ENCODE measurements around the gene DPP8.
"Not testable (repeated sequence)": the region's sequence is repeated elsewhere in the genome, so short reads cannot be mapped to it uniquely, and the experiment has no call there.

DPP8 gene

DNA sequence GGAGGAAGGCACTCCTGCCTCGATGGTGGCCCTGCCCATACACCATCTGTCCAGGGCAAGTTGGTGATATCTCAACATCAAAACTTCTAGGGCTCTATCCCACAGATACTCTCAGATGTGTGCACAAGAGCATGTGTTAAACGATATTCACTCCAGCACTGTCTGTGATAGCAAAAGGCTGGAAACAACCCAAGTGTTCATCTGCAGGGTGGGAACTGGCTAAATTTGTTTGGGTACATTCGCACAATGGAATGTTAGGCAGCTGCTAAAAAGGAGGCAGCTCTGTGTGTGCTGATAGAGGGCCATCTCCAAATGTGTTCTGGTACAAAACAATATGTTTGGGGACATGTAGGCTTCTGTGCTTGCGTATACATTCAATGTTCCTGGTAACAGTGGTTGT is 114.5 kb downstream of the DPP8 start:
- no peak for DNase-seq

DNA sequence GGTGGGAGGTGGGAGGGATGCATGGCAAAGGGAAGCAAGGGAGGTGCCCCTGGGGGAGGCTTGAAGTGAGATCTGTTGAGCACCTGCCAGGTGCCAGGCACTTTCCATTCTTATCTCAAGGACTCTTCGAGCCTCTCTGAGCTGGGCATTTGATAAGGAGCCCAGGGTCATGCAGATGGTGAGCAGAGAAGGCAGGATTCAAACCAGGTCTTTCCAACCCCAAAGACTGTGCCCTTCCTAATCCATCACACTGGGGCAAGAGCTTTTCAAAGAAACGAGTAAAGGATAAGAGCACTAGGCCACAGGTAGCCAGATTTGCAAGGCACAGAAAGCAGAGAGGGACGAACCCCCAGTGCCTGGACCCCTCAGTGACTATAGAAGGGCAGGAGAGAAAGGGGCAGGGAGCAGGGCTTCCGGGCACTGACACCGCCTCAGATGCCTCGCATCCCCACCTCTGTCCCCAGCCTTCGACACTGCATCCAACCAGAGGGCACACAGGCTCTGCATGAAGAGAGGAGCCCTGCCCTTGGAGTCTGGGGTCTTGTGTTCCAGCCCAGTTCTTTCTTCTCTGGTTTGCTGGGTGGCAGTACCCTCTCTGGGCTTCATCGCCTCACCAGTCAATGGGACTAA is 115.8 kb downstream of the DPP8 start:
- no peak for DNase-seq

DNA sequence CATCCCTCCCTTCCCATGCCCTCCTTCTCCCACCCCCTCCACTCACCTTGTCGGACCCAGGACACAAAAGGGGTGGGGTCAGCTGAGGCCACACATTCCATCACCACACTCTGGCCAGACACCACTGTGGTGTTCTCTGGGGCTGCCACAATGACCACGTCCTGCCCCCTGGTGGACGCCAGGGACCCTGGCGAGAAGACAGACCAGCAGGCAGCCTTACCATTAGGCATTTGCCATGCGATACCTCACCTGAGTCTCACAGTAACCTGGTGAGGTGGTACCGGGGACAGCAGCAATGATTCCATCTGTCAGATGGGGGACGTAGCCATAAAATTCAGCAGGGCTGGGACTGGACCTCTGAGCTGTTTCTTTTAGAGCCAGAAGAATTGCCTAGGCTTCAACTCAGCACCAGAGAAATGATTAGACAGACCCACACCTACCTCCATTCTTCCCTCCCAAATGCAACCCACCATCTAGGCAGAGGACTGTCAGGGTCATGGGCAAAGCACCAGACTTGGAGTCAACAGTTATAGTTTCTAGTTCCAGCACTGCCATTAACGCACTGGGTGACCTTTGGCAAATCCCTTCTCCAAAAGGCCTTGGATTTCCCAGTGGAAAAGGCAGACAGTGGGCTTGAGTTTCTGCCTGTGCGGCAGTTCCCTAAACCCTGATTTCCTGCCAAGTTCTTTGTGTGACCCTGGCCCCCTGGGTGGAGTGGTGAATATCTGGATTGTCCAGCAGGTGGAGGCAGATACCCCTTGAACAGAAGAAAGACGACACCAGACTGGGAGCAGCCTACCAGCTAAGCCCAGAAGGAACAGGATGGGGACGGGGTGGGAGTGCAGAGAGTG is 116.5 kb downstream of the DPP8 start:
- DNase-seq: peak; percentile 95

DNA sequence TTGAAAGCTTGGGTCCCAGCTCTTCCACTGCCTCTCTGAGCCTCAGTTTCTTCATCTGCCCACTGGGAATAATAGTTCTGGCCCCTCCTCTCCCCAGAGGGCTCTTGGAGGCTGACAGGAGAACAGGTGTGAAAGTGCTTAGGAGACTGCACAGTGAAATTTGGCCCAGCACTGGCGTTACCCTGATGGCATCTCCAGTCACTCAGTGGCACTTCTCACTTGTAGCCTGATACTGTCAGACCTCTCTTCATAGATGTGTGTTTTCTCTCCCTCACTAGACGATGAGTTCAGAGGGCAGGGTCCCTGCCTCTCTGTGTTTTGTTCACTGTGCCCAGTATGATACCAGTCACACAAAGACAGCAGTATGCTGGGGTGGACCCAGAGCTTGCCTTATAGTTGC is 117.5 kb downstream of the DPP8 start:
- DNase-seq: no peak

DNA sequence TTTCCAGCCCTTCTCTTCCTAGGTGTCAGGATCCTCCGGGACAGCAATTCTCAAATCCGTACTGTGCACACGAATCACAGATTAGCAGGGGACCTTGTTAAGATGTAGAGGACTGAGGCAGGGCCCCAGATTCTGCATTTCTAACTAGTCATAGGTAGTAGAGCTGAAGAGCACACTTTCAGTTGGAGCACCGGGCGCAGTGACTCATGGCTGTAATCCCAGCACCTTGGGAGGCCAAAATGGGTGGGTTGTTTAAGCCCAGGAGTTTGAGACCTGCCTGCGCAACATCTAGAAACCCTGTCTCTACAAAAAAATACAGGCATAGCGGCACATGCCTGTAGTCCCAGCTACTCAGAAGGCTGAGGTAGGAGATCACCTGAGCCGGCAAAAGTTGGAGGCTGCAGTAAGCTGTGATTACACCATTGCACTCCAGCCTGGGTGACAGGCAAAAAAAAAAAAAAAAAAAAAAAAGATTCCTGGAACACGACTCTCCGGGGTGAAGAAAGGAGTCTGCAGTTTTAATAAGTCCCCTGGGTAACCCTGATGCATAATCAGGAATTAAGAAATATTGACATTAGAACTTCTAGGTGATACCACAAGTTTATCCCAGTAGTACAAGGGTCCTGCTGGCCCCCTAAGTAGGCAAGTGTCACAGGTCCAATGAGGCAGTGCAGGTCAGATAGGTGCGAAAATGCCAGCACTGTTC is 118.3 kb downstream of the DPP8 start:
- no peak for DNase-seq

DNA sequence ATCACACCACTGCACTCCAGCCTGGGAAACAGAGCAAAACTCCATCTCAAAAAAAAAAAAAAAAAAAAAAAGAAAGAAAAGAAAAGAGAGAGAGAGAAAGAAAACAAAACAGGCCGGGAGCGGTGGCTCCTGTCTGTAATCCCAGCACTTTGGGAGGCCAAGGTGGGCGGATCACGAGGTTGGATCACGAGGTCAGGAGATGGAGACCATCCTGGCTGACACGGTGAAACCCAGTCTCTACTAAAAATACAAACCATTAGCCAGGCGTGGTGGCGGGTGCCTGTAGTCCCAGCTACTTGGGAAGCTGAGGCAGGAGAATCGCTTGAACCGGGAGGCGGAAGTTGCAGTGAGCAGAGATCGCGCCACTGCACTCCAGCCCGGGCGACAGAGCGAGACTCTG is 119.0 kb downstream of the DPP8 start:
- DNase-seq: not testable (repeated sequence)

DNA sequence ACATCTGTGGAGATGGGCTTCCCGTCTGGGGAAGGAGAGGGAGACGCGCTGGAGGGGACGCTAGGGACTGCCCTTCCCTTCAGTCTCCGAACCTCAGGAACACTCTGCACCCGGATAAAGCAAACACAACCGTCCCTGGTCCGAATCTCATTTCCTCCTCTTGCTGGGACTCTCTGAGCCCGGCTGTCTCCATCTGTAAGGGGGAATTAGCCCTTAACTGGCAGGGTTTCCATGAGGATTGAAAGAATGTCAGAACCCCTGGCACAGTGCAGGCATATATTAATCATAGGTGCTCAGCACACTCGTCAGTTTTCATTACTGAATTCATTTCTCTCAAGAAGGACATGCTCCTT is 120.5 kb downstream of the DPP8 start:
- DNase-seq: no peak

DNA sequence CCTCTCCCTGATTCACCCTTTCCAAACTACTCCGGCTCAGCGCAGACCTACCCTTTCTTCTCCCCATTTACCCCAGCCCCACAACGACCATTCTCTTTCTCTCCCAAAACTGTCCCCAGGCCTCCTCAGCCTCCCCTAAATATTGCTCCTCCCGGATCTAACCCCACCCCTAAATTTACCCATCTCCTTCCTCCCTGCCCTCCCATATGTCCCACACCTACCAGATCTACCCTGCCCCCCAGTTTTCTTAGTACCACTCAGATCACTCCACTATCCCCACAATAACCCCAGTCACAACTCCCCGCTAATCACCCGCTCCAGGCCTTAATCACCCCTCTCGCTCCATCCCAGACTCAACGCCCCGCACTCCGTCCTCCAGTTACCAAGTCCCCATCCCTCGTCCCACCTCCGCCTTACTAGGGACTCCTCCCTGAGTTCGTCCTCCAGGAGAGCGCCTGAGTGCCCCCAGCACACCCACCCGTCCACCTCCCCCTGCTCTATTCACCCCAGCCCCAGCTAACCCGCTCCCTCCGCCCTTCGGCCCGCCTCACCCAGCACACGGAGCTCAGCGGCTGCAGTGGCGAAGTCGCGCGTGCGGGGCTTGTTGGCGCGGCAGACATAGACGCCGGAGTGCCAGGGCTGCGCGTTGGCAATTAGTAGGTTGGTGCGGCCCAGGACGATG is 121.1 kb downstream of the DPP8 start:
- DNase-seq: no peak

DNA sequence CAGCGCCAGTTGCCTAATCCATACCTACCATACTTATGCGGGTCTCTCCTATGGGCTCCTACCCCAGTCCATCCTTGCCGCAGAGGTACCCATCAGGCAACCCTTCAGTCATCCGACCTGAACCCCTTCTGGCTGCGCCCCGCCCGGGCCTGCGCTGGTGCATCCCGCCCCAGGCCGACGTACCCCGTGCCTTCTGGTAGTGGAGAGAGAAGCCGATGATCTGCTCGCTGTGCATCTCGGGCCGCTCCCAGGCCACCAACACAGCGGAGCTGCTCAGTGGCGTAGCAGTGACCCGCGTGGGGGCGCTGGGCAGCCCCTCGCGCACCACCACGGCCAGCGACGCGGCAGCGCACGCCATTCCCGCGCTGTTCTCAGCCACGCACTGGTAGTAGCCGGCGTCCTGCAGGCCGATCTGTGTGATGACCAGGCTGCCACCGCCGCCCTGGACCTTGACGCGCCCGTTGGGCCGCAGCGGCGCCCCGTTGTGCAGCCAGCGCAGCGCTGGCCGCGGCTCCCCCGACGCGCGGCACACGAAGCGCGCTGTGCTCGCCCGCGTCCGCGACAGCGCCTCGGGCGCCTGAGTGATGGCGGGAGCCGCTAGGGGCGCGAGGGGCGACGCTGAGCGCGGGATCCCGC is 121.8 kb downstream of the DPP8 start:
- DNase-seq: no peak

DNA sequence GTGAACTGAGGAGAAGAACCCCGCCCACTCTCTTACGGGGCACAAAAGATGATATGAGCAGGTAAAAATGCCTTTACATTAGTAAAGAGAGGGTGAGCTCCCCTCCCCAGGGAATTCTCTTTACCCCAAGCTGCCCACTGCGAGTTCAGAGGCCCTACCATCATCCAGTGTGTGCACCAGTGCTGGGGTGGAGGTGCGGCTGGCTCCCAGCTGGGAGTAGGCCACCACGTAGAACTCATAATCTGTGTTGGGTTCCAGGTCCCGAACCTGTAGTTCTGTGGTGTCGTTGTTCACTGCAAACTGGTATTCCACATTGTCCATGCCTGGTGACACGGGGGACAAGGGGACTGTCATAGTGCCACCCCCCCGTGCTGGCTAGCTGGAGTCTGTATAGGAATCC is 122.6 kb downstream of the DPP8 start:
- DNase-seq: no peak

DNA sequence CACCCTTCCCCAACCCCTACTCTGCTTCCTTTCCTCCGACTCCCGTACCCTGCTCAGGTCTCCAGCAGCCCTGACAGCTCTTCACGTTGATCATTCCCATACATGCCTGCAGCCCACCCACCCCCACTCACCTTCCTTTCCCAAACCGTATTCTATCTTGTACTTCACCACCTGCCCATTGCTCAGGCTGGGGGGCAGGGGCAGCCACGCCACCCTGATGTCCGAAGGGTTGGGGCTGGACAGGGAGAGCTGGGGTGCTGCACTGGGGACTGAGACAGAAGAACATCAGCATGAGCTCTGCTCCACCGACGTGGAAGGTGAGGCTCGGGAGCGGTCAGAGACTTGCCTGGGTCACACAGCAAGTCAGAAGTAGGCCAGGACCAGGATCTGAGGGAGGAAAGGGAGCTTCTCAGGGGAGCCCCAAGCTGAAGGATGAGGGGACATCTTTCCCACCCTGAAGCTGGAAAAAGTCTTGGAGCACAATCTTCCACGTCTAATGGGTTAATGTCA is 123.2 kb downstream of the DPP8 start:
- no peak for DNase-seq

DNA sequence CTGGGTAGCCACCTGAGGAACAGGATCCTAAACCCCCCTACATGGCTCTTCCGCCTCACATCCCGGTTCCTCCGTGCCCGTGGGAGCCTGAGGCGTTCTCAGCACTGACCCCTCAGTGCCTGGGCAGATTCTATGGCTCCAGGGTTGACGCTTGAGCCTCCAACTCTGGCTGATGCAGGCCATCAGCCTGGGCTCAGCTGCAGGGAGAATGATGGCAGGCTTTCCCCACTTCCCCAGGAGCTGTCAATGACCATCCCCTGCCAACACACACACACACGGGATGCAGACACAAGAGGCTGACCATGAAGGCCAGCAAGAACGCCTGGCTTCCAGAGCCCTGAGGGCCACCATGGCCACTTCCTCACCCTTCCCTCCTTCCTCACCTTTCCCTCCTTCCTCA is 123.9 kb downstream of the DPP8 start:
- no peak for DNase-seq

DNA sequence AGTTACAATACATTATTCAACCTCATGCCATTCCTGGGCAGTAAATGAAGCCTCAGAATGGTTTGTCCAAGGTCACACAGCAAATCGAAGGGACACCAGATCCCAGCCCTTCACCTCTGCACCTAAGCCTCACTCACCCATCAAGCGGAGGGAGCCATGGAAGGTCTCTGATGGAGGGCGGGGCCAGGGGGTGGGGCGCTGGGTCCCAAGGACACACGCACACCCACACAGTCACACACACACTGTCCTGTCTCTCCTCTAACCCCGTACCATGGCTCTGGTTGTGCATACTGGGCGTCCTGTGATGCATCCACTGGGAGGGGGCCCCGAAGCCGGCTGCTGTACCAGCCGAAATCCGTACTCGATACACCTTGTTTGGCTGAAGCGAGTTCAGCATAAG is 124.4 kb downstream of the DPP8 start:
- no peak for DNase-seq

Data from NCI-H1105 treated with DMSO at 0.1 percent for 48 hours (cell line).